ENCODE measurements around the gene CAMK2A. TPM values are rescaled to one million over a fixed set of nuclear protein-coding genes. Genes with fewer than 3 reads are reported as not detected.

Gene CAMK2A
- total and polyA plus RNA-seq, 9 donors: 0.12 to 1.3 (median 0.62) TPM

- WGBS, 3 donors: 78 to 86% (median 80%) methylated on average over 21 of the region's 21 CpGs
- Histone ChIP-seq H3K4me3 (no peak overlapping the region), H3K27ac (no peak overlapping the region), H3K9me3 (no peaks in the 10 kb centered on the region), H3K36me3 (no peaks in the 10 kb centered on the region), H3K27me3 (no peaks in the 10 kb centered on the region), H3K4me1 (ENCODE audit: insufficient read depth) (no peaks in the 10 kb centered on the region)
- TF ChIP-seq POLR2A (IDR thresholded peaks at IDR 0.05): no peak
- no peak for TF ChIP-seq CTCF (IDR thresholded peaks at IDR 0.05)
- TF ChIP-seq EP300 (IDR thresholded peaks at IDR 0.05): no peak
- no peak for DNase-seq
- intact Hi-C loops (cut with DNase I): no loop called here
These were observed 80.4 kb downstream of the CAMK2A start for GRCh38 chr5:150209099-150209635.

- intact Hi-C loops (cut with DNase I): no loop called here
- TF ChIP-seq POLR2A (IDR thresholded peaks at IDR 0.05) (no peak), EP300 (IDR thresholded peaks at IDR 0.05) (no peak), CTCF (IDR thresholded peaks at IDR 0.05) (no peak)
- Histone ChIP-seq H3K4me1 (ENCODE audit: insufficient read depth) (no peaks in the 10 kb centered on the region), H3K4me3 (no peak overlapping the region), H3K9me3 (no peaks in the 10 kb centered on the region), H3K36me3 (no peaks in the 10 kb centered on the region), H3K27ac (no peak overlapping the region), H3K27me3 (no peaks in the 10 kb centered on the region)
- 69 to 74% (median 74%) methylated on average over 19 of the region's 19 CpGs for WGBS, 3 donors
- no peak for DNase-seq
These were observed 81.1 kb downstream of the CAMK2A start for GRCh38 chr5:150208187-150209098.

GRCh38 chr5:150206779-150207115, 82.8 kb downstream of the CAMK2A start:
- no peak overlapping the region for H3K27ac ChIP-seq
- H3K27me3 ChIP-seq: no peaks in the 10 kb centered on the region
- TF ChIP-seq CTCF (IDR thresholded peaks at IDR 0.05) (no peak), POLR2A (IDR thresholded peaks at IDR 0.05) (no peak), EP300 (IDR thresholded peaks at IDR 0.05) (no peak)
- H3K4me1 ChIP-seq (ENCODE audit: insufficient read depth): no peaks in the 10 kb centered on the region
- 87 to 91% (median 90%) methylated on average over 6 of the region's 6 CpGs for WGBS, 3 donors
- no peaks in the 10 kb centered on the region for H3K36me3 ChIP-seq
- intact Hi-C loops (cut with DNase I): no loop called here
- no peak for DNase-seq
- no peak overlapping the region for H3K4me3 ChIP-seq
- H3K9me3 ChIP-seq: no peaks in the 10 kb centered on the region

- intact Hi-C loops (cut with DNase I): no loop called here
- Histone ChIP-seq H3K4me1 (ENCODE audit: insufficient read depth) (no peaks in the 10 kb centered on the region), H3K4me3 (no peak overlapping the region), H3K9me3 (no peaks in the 10 kb centered on the region), H3K27ac (no peak overlapping the region), H3K27me3 (no peaks in the 10 kb centered on the region), H3K36me3 (no peaks in the 10 kb centered on the region)
- 73 to 85% (median 80%) methylated on average over 6 of the region's 6 CpGs for WGBS, 3 donors
- TF ChIP-seq POLR2A (IDR thresholded peaks at IDR 0.05) (no peak), CTCF (IDR thresholded peaks at IDR 0.05) (no peak), EP300 (IDR thresholded peaks at IDR 0.05) (no peak)
- no peak for DNase-seq
These were observed 83.3 kb downstream of the CAMK2A start for GRCh38 chr5:150206098-150206778.
